Glutamatergic neuron (in vitro differentiated cells): ENCODE measurements around the gene SNRNP35. TPM values are rescaled to one million over a fixed set of nuclear protein-coding genes. Genes with fewer than 3 reads are reported as not detected.
"Not testable (repeated sequence)": the region's sequence is repeated elsewhere in the genome, so short reads cannot be mapped to it uniquely, and the experiment has no call there.

ENCODE experiments used
- DNase-seq: peaks from one replicate; pipeline ENCODE4 v3.0.0; 2022
- H3K27ac Mint-ChIP-seq: one replicate; pipeline ENCODE4 v1.8.0; 2020; ENCODE audit warnings: mild to moderate bottlenecking, mixed read lengths, inconsistent platforms; ENCODE audit not compliant: unreplicated experiment
- H3K27me3 Mint-ChIP-seq: one replicate; pipeline ENCODE4 v1.8.0; 2020; ENCODE audit warnings: mild to moderate bottlenecking, moderate library complexity, mixed read lengths, inconsistent platforms; ENCODE audit not compliant: unreplicated experiment
- H3K36me3 Mint-ChIP-seq: one replicate; pipeline ENCODE4 v1.8.0; 2020; ENCODE audit warnings: mild to moderate bottlenecking, mixed read lengths, inconsistent platforms; ENCODE audit not compliant: unreplicated experiment
- H3K4me1 Mint-ChIP-seq: one replicate; pipeline ENCODE4 v1.8.0; 2020; ENCODE audit warnings: mild to moderate bottlenecking, low read depth, mixed read lengths, inconsistent platforms; ENCODE audit not compliant: unreplicated experiment
- H3K4me3 Mint-ChIP-seq: one replicate; pipeline ENCODE4 v1.8.0; 2020; ENCODE audit warnings: mild to moderate bottlenecking, mixed read lengths, inconsistent platforms; ENCODE audit not compliant: unreplicated experiment
- H3K9me3 Mint-ChIP-seq: one replicate; pipeline ENCODE4 v1.8.0; 2020; ENCODE audit warnings: mild to moderate bottlenecking, moderate library complexity, mixed read lengths, inconsistent platforms; ENCODE audit not compliant: unreplicated experiment
- CTCF ChIP-seq: fragments of 200-600 bp; sonication (generic); IDR thresholded peaks from one replicate; pipeline ENCODE4 v1.5.0; 2021; ENCODE audit not compliant: partially characterized antibody, unreplicated experiment
- total RNA-seq: library from RNA; stranded (reverse); fragmentation: NEBNext Ultra II Directional; extraction: Animal tissue kit (Norgen Biotek cat#: 25700); gene quantifications from one replicate; pipeline ENCODE4 v1.2.1, GENCODE V29; 2021; ENCODE audit not compliant: unreplicated experiment

The SNRNP35 gene
- total RNA-seq, 1 donor from 2014 or later: 33.1 TPM

- no peak overlapping the region for H3K4me3 Mint-ChIP-seq
- peaks cover 1% of the 10 kb centered on the region for H3K27me3 Mint-ChIP-seq
- no peak for TF ChIP-seq CTCF
- no peak for DNase-seq
- H3K27ac Mint-ChIP-seq: no peak overlapping the region
- peaks cover 5% of the 10 kb centered on the region for H3K36me3 Mint-ChIP-seq
- H3K4me1 Mint-ChIP-seq: no peaks in the 10 kb centered on the region
- no peaks in the 10 kb centered on the region for H3K9me3 Mint-ChIP-seq
Observed at GRCh38 chr12:123512838-123513665, 55.1 kb downstream of the SNRNP35 start.

GRCh38 chr12:123513805-123514204 lies 55.9 kb downstream of the SNRNP35 start:
- Mint-ChIP-seq H3K9me3 (no peaks in the 10 kb centered on the region), H3K36me3 (peaks cover 5% of the 10 kb centered on the region), H3K27me3 (peaks cover 1% of the 10 kb centered on the region), H3K4me1 (no peaks in the 10 kb centered on the region), H3K4me3 (no peak overlapping the region), H3K27ac (no peak overlapping the region)
- TF ChIP-seq CTCF: no peak
- DNase-seq: no peak

DNA sequence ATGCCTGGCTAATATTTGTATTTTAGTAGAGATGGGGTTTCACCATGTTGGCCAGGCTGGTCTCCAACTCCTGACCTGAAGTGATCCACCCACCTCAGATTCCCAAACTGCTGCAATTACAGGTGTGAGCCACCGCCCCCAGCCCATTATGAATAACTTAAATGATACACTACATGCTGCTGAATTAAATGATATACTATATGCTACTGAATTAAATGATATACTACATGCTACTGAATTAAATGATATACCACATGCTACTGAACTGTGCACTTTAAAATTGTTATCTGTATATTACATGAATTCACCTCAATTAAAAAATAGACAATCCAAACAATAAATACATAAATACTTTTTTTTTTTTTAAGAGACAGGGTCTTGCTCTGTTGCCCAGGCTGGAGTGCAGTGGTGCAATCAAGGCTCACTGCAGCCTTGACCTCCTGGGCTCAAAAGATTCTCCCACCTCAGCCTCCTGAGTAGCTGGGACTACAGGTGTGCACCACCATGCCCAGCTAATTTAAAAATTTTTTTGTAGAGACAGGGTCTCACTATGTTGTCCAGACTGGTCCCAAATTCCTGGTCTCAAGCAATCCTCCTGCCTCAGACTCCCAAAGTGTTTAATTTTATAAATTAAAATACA lies 56.8 kb downstream of the SNRNP35 start:
- H3K9me3 Mint-ChIP-seq, DNase-seq, H3K27me3 Mint-ChIP-seq, H3K4me3 Mint-ChIP-seq, H3K4me1 Mint-ChIP-seq, H3K27ac Mint-ChIP-seq, H3K36me3 Mint-ChIP-seq: not testable (repeated sequence)

GRCh38 chr12:123516216-123516780 lies 58.4 kb downstream of the SNRNP35 start:
- TF ChIP-seq CTCF: no peak
- DNase-seq: no peak
- Mint-ChIP-seq H3K4me3 (no peak overlapping the region), H3K27ac (no peak overlapping the region), H3K36me3 (peaks cover 5% of the 10 kb centered on the region), H3K27me3 (peaks cover 1% of the 10 kb centered on the region), H3K4me1 (no peaks in the 10 kb centered on the region), H3K9me3 (no peaks in the 10 kb centered on the region)

Other genes starting within 250 kb of the SNRNP35 start
- gene MPHOSPH9, start 225.0 kb upstream of the SNRNP35 start, total RNA-seq: 38.4 TPM
- 11.1 TPM for gene MTRFR, start 224.7 kb upstream of the SNRNP35 start, total RNA-seq
- 135 TPM for gene CDK2AP1, start 186.3 kb upstream of the SNRNP35 start, total RNA-seq
- 50.9 TPM for gene SBNO1, start 93.3 kb upstream of the SNRNP35 start, total RNA-seq
- gene KMT5A, start 74.0 kb upstream of the SNRNP35 start, total RNA-seq: 53.6 TPM
- gene RILPL2, start 21.5 kb upstream of the SNRNP35 start, total RNA-seq: 0.10 TPM
- gene RILPL1, start 75.6 kb downstream of the SNRNP35 start, total RNA-seq: 6.2 TPM
- 136 TPM for gene TMED2, start 126.4 kb downstream of the SNRNP35 start, total RNA-seq
- gene DDX55, start 144.0 kb downstream of the SNRNP35 start, total RNA-seq: 25.2 TPM
- 45.8 TPM for gene EIF2B1, start 175.5 kb downstream of the SNRNP35 start, total RNA-seq
- gene GTF2H3, start 175.7 kb downstream of the SNRNP35 start, total RNA-seq: 23.0 TPM
- gene TCTN2, start 213.0 kb downstream of the SNRNP35 start, total RNA-seq: 5.7 TPM